ENCODE results near the gene ZFYVE28. TPM values are rescaled to one million over a fixed set of nuclear protein-coding genes. Genes with fewer than 3 reads are reported as not detected.

The ZFYVE28 gene
- total and polyA plus RNA-seq, 2 of the 8 experiments (the other 6 are each of a cell fraction or from before 2014, with no cell fraction given): 1.7 to 4.9 TPM

GRCh38 chr4:2389691-2390090 lies 28.8 kb downstream of the ZFYVE28 start:
- ChIA-PET CTCF (ENCODE audit: partially characterized antibody) (interaction anchor here (1.4 to 3.9 kb wide), 3 partner anchors 10 to 170 kb away, joined by 5 to 13 read pairs (median 5); no protein-coding TSS in a partner anchor), POLR2A (ENCODE audit: partially characterized antibody) (no interaction called here)
- Histone ChIP-seq H3K23ac (ENCODE audit: insufficient read length) (no peak overlapping the region), H2BK120ac (replicated peaks; ENCODE audit: low read depth, low read length) (no peak overlapping the region), H3K14ac (ENCODE audit: insufficient read length) (no peak overlapping the region), H3K36me3 (ENCODE audit: control insufficient read depth in 2 of 4, insufficient read depth in 4 of 4, low read length in 3 of 4) (no peaks in the 10 kb centered on the region), H3K27me3 (replicated peaks in 1 of 4; ENCODE audit: control insufficient read depth in 3 of 4, extremely low read depth in 1 of 4, insufficient read depth in 3 of 4, low read length in 3 of 4) (no peaks in the 10 kb centered on the region), H3K9me3 (ENCODE audit: insufficient read depth in 2 of 2, low read depth in 1 of 2, low read length in 1 of 2) (no peaks in the 10 kb centered on the region), H4K5ac (ENCODE audit: insufficient read length, low read depth, low read length) (no peak overlapping the region), H3K79me2 (ENCODE audit: control insufficient read depth in 1 of 2, insufficient read depth in 2 of 2, low read length in 2 of 2) (no peaks in the 10 kb centered on the region), H3K27ac (ENCODE audit: low read depth, low read length) (no peak overlapping the region), H3K4me2 (ENCODE audit: insufficient read depth in 1 of 2, low read depth in 2 of 2, low read length in 2 of 2) (no peak overlapping the region), H2AK5ac (ENCODE audit: low read depth, low read length) (peak overlapping the region; percentile 29; the same call in 1 of the 2 replicates), H2BK20ac (ENCODE audit: low read length) (no peak overlapping the region), H2AFZ (ENCODE audit: low read length) (no peak overlapping the region), H3K4me1 (replicated peaks in 1 of 4; ENCODE audit: control insufficient read depth in 3 of 4, insufficient read depth in 4 of 4, low read length in 3 of 4) (peaks cover 0 to 33% (median 14%) of the 10 kb centered on the region in 4 experiments; a peak in 6 of 7 replicates), H3K56ac (replicated peaks; ENCODE audit: insufficient read length, low read depth, low read length) (no peak overlapping the region), H2BK5ac (ENCODE audit: low read depth, low read length) (no peak overlapping the region), H3K18ac (ENCODE audit: extremely low read depth, low read length) (no peak overlapping the region), H4K91ac (replicated peaks; ENCODE audit: insufficient read length, low read length) (no peak overlapping the region), H3K4me3 (ENCODE audit: extremely low read depth in 1 of 4, insufficient read depth in 2 of 4, low read depth in 3 of 4, low read length in 4 of 4) (no peak overlapping the region), H4K8ac (ENCODE audit: extremely low read depth, insufficient read depth, low read length) (no peak overlapping the region; the same call in 1 of the 2 replicates), H3K9ac (replicated peaks in 1 of 4; ENCODE audit: extremely low read depth in 1 of 4, low read depth in 3 of 4, low read length in 3 of 4) (no peak overlapping the region), H2BK12ac (ENCODE audit: low read depth, low read length) (no peak overlapping the region), H3K4ac (replicated peaks; ENCODE audit: insufficient read length, low read depth, low read length) (no peak overlapping the region), H2BK15ac (ENCODE audit: low read length) (no peak overlapping the region), H3K79me1 (ENCODE audit: low read depth, low read length) (peaks cover 5% of the 10 kb centered on the region), H3K23me2 (ENCODE audit: low read depth, low read length) (peaks cover 6% of the 10 kb centered on the region; the same call in 1 of the 2 replicates), H4K20me1 (replicated peaks in 1 of 2; ENCODE audit: control insufficient read depth in 1 of 2, insufficient read depth in 2 of 2, low read length in 2 of 2) (no peaks in the 10 kb centered on the region)
- no peak for DNase-seq (ENCODE audit: low read depth in 1 of 2, low spot score in 2 of 2)
- FAIRE-seq: no peak
- TF ChIP-seq HDAC6 (IDR thresholded peaks at IDR 0.05; ENCODE audit: low read depth, low read length): no peak
- TF ChIP-seq JUND (IDR thresholded peaks at IDR 0.05; ENCODE audit: low read length): no peak
- TF ChIP-seq TAF1 (IDR thresholded peaks at IDR 0.05; ENCODE audit: low read depth, low read length): no peak
- WGBS, 2 experiments (ENCODE audit: extremely low coverage in 1 of 2, insufficient coverage in 1 of 2, insufficient read length in 1 of 2, insufficient replicate concordance in 2 of 2, low coverage in 1 of 2, low lambda C conversion rate in 2 of 2, missing lambda C conversion rate in 1 of 2): 82% methylated on average over 9 of the region's 9 CpGs; no CpG with 5 or more reads in 1 of the 2 experiments

Data from H1 (cell line).